Measurements from ENCODE around the gene PLPPR2.
"Not testable (repeated sequence)": the region's sequence is repeated elsewhere in the genome, so short reads cannot be mapped to it uniquely, and the experiment has no call there.

The PLPPR2 gene

GRCh38 chr19:11355160-11356073 is at the start of gene PLPPR2:
Gene PLPPR2 (plus strand): TSS chr19:11355432. CDS start chr19:11357674, 2,242 bp downstream.
- FAIRE-seq = peak; percentile 95
- DNase-seq (ENCODE audit: insufficient read length, low spot score) = peak; percentile 83

- DNase-seq (ENCODE audit: insufficient read length, low spot score) (no peak), FAIRE-seq (no peak)
Measured at GRCh38 chr19:11306337-11306736, 48.9 kb upstream of the PLPPR2 start.

- not testable (repeated sequence) for DNase-seq (ENCODE audit: insufficient read length, low spot score); FAIRE-seq
Measured at GRCh38 chr19:11320278-11320995, 34.8 kb upstream of the PLPPR2 start.

- DNase-seq (ENCODE audit: insufficient read length, low spot score) (no peak), FAIRE-seq (no peak)
Measured at GRCh38 chr19:11321191-11322126, 33.8 kb upstream of the PLPPR2 start.

GRCh38 chr19:11322269-11323024 is 32.8 kb upstream of the PLPPR2 start:
- FAIRE-seq = no peak

GRCh38 chr19:11323601-11324078 is 31.6 kb upstream of the PLPPR2 start:
- DNase-seq (ENCODE audit: insufficient read length, low spot score) = no peak

More at GRCh38 chr19:11322269-11323024, 32.8 kb upstream of the PLPPR2 start:
- no peak for DNase-seq (ENCODE audit: insufficient read length, low spot score)

GRCh38 chr19:11324079-11324661 is 31.1 kb upstream of the PLPPR2 start:
- DNase-seq (ENCODE audit: insufficient read length, low spot score) = peak; percentile 91
- FAIRE-seq = no peak

More at GRCh38 chr19:11323601-11324078, 31.6 kb upstream of the PLPPR2 start:
- FAIRE-seq = peak; percentile 28

GRCh38 chr19:11324748-11325389 is 30.4 kb upstream of the PLPPR2 start:
- DNase-seq (ENCODE audit: insufficient read length, low spot score) (no peak), FAIRE-seq (no peak)

GRCh38 chr19:11325544-11325943 is 29.7 kb upstream of the PLPPR2 start:
- FAIRE-seq = no peak

GRCh38 chr19:11330127-11330526 is 25.1 kb upstream of the PLPPR2 start:
- DNase-seq (ENCODE audit: insufficient read length, low spot score) = no peak
- FAIRE-seq = no peak

More at GRCh38 chr19:11325544-11325943, 29.7 kb upstream of the PLPPR2 start:
- no peak for DNase-seq (ENCODE audit: insufficient read length, low spot score)

- FAIRE-seq = no peak
Measured at GRCh38 chr19:11331502-11331901, 23.7 kb upstream of the PLPPR2 start.

GRCh38 chr19:11332822-11333221 is 22.4 kb upstream of the PLPPR2 start:
- DNase-seq (ENCODE audit: insufficient read length, low spot score) (no peak), FAIRE-seq (no peak)

More at GRCh38 chr19:11331502-11331901, 23.7 kb upstream of the PLPPR2 start:
- no peak for DNase-seq (ENCODE audit: insufficient read length, low spot score)

GRCh38 chr19:11333838-11334237 is 21.4 kb upstream of the PLPPR2 start:
- not testable (repeated sequence) for DNase-seq (ENCODE audit: insufficient read length, low spot score); FAIRE-seq

GRCh38 chr19:11335449-11336146 is 19.6 kb upstream of the PLPPR2 start:
- FAIRE-seq (peak; percentile 83), DNase-seq (ENCODE audit: insufficient read length, low spot score) (no peak)

GRCh38 chr19:11337080-11337479 is 18.2 kb upstream of the PLPPR2 start:
- DNase-seq (ENCODE audit: insufficient read length, low spot score) = no peak
- FAIRE-seq = no peak

- FAIRE-seq (no peak), DNase-seq (ENCODE audit: insufficient read length, low spot score) (no peak)
Measured at GRCh38 chr19:11338121-11338520, 17.1 kb upstream of the PLPPR2 start.

- no peak for FAIRE-seq
- no peak for DNase-seq (ENCODE audit: insufficient read length, low spot score)
Measured at GRCh38 chr19:11338569-11339253, 16.5 kb upstream of the PLPPR2 start.
